Keratinocyte (primary cell): ENCODE results near the gene CDCA4. TPM values are rescaled to one million over a fixed set of nuclear protein-coding genes. Genes with fewer than 3 reads are reported as not detected.

Experiments
- DNase-seq: peaks from one replicate; pipeline ENCODE4 v3.0.0-alpha.2; 2011; ENCODE audit warnings: low read depth, missing footprints, low spot score
- FAIRE-seq: peaks from 2 replicates; lab custom pipeline; 2011; peaks lifted over from hg19 to GRCh38; lab: Jason Lieb, UNC
- H2AFZ ChIP-seq: 2 replicates; pipeline ENCODE4 v1.6.0; 2012; ENCODE audit warnings: low read length, control low read depth, inconsistent platforms; ENCODE audit not compliant: control insufficient read depth
- H3K27ac ChIP-seq: 2 replicates; pipeline ENCODE4 v1.5.1; 2011; ENCODE audit warnings: low read length; ENCODE audit not compliant: control insufficient read depth, insufficient read depth
- H3K27me3 ChIP-seq: 3 replicates; pipeline ENCODE4 v1.6.0; 2011; ENCODE audit warnings: low read length; ENCODE audit not compliant: control insufficient read depth, insufficient read depth; ENCODE audit errors: extremely low read depth
- H3K36me3 ChIP-seq, 2 experiments: 2 replicates in 1 of 2; 3 replicates in 1 of 2; pipeline ENCODE4 v1.5.1; 2011; ENCODE audit warnings: low read length in 2 of 2, mild to moderate bottlenecking in 1 of 2; ENCODE audit not compliant: control insufficient read depth in 2 of 2, insufficient read depth in 2 of 2; ENCODE audit errors: extremely low read depth in 1 of 2
- H3K4me1 ChIP-seq: 3 replicates; pipeline ENCODE4 v1.5.1; 2011; ENCODE audit warnings: low read length; ENCODE audit not compliant: control insufficient read depth, insufficient read depth; ENCODE audit errors: extremely low read depth
- H3K4me2 ChIP-seq: 3 replicates; pipeline ENCODE4 v1.6.0; 2011; ENCODE audit warnings: low read depth, low read length; ENCODE audit not compliant: control insufficient read depth, insufficient read depth; ENCODE audit errors: extremely low read depth
- H3K4me3 ChIP-seq, 3 experiments: fragments of 200-600 bp in 1 of 3; sonication (generic) in 1 of 3; 2 replicates in 2 of 3; 3 replicates in 1 of 3; pipeline ENCODE4 v1.5.1; 2011 to 2016; ENCODE audit warnings: low read length in 3 of 3, mild to moderate bottlenecking in 3 of 3, control low read depth in 2 of 3, inconsistent platforms in 1 of 3, low read depth in 1 of 3, mixed read lengths in 1 of 3, mixed run types in 1 of 3, moderate library complexity in 1 of 3; ENCODE audit not compliant: control insufficient read depth in 2 of 3, insufficient read depth in 2 of 3; ENCODE audit errors: extremely low read depth in 1 of 3
- H3K79me2 ChIP-seq: 2 replicates; pipeline ENCODE4 v1.6.0; 2012; ENCODE audit warnings: low read length; ENCODE audit not compliant: control insufficient read depth, insufficient read depth
- H3K9ac ChIP-seq: 3 replicates; pipeline ENCODE4 v1.6.0; 2011; ENCODE audit warnings: low read length; ENCODE audit not compliant: control insufficient read depth, insufficient read depth; ENCODE audit errors: extremely low read depth
- H3K9me1 ChIP-seq: 3 replicates; pipeline ENCODE4 v1.6.0; 2011; ENCODE audit warnings: low read length; ENCODE audit not compliant: control insufficient read depth, insufficient read depth; ENCODE audit errors: extremely low read depth
- H3K9me3 ChIP-seq: 2 replicates; pipeline ENCODE4 v1.5.1; 2012; ENCODE audit warnings: low read depth, low read length; ENCODE audit not compliant: control insufficient read depth
- H4K20me1 ChIP-seq: 3 replicates; pipeline ENCODE4 v1.6.0; 2011; ENCODE audit warnings: low read length; ENCODE audit not compliant: control insufficient read depth, insufficient read depth; ENCODE audit errors: extremely low read depth
- CTCF ChIP-seq, 3 experiments: IDR thresholded peaks in 1 of 3; conservative IDR thresholded peaks in 1 of 3; optimal IDR thresholded peaks in 1 of 3; 2 replicates in 2 of 3; 3 replicates in 1 of 3; pipeline versions ENCODE3 to v1.5.1; 2011; ENCODE audit warnings: low read length in 3 of 3, mild to moderate bottlenecking in 3 of 3, moderate library complexity in 2 of 3, control low read depth in 1 of 3, inconsistent platforms in 1 of 3; ENCODE audit not compliant: insufficient read depth in 2 of 3; ENCODE audit errors: extremely low read depth in 1 of 3
- EZH2 ChIP-seq: IDR thresholded peaks from one replicate; pipeline ENCODE4 v1.6.1; 2012; ENCODE audit warnings: inconsistent platforms, mild to moderate bottlenecking, low read length, moderate library complexity
- dilution Hi-C: fragments of 300-500 bp; cut with MboI; formaldehyde crosslinking; loops from one replicate; pipeline ENCODE4 v1.7.0; 2020; ENCODE audit warnings: low sequenced_read_pairs; ENCODE audit not compliant: extremely low pct_ligation_motif_present
- polyA plus RNA-seq, 5 experiments: library from polyadenylated mRNA; depleted of rRNA in 3 of 5; stranded (reverse) in 3 of 5; stranded (forward) in 1 of 5; unstranded in 1 of 5; fragments of >200 nt; gene quantifications; 1 replicate in 1 of 5; 2 replicates in 3 of 5; 3 replicates in 1 of 5; pipeline versions ENCODE4 v1.2.1 to v1.2.3, GENCODE V29; 2011 to 2012; ENCODE audit warnings: missing spikeins in 2 of 5, low read depth in 1 of 5, low replicate concordance in 1 of 5

CDCA4 gene
- polyA plus RNA-seq, 1 donor (not counting 4 experiments of a cell fraction or from before 2014, with no cell fraction given): 35.7 TPM

- Histone ChIP-seq H3K4me3 (no peak overlapping the region), H4K20me1 (no peaks in the 10 kb centered on the region), H3K9me3 (no peaks in the 10 kb centered on the region), H3K79me2 (peaks cover 10% of the 10 kb centered on the region), H2AFZ (no peak overlapping the region), H3K9me1 (no peaks in the 10 kb centered on the region), H3K9ac (no peak overlapping the region), H3K36me3 (no peaks in the 10 kb centered on the region), H3K4me1 (peaks cover 24% of the 10 kb centered on the region), H3K4me2 (no peak overlapping the region), H3K27ac (no peak overlapping the region), H3K27me3 (no peaks in the 10 kb centered on the region)
- FAIRE-seq (no peak), DNase-seq (no peak)
- TF ChIP-seq CTCF (optimal IDR thresholded peaks at IDR 0.05 in 1 of 3, IDR thresholded peaks at IDR 0.05 in 1 of 3, conservative IDR thresholded peaks at IDR 0.05 in 1 of 3; ENCODE audit: extremely low read depth in 1 of 3, insufficient read depth in 2 of 3, low read length in 3 of 3): no peak
- TF ChIP-seq EZH2: no peak
- dilution Hi-C loops: no loop called here
Measured at GRCh38 chr14:104981699-104982541, 39.0 kb downstream of the CDCA4 start.

- Histone ChIP-seq H3K9me3 (no peaks in the 10 kb centered on the region), H3K79me2 (peaks cover 8% of the 10 kb centered on the region), H3K27me3 (no peaks in the 10 kb centered on the region), H3K27ac (no peak overlapping the region), H3K4me3 (no peak overlapping the region), H4K20me1 (peaks cover 3% of the 10 kb centered on the region), H3K4me2 (no peak overlapping the region), H3K9me1 (no peaks in the 10 kb centered on the region), H3K4me1 (peaks cover 27% of the 10 kb centered on the region), H3K9ac (no peak overlapping the region), H2AFZ (no peak overlapping the region), H3K36me3 (no peaks in the 10 kb centered on the region)
- TF ChIP-seq CTCF (optimal IDR thresholded peaks at IDR 0.05 in 1 of 3, IDR thresholded peaks at IDR 0.05 in 1 of 3, conservative IDR thresholded peaks at IDR 0.05 in 1 of 3; ENCODE audit: extremely low read depth in 1 of 3, insufficient read depth in 2 of 3, low read length in 3 of 3) (no peak), EZH2 (no peak)
- no peak for FAIRE-seq
- dilution Hi-C loops: no loop called here
- no peak for DNase-seq
Measured at GRCh38 chr14:104980611-104981531, 40.0 kb downstream of the CDCA4 start.
